Mammary epithelial cell (primary cell): ENCODE results near the gene FBXL20.

ENCODE experiments used
- EZH2 ChIP-seq: IDR thresholded peaks from 2 replicates; pipeline ENCODE4 v1.6.1; 2012; ENCODE audit warnings: low read length, inconsistent platforms, borderline replicate concordance
- TF ChIP-seq, protein P1 (sequence below), 2 donors: IDR thresholded peaks in 1 of 2; conservative IDR thresholded peaks in 1 of 2; 2 replicates each; pipeline ENCODE4 v1.5.1; 2011 to 2012; ENCODE audit warnings: inconsistent platforms in 2 of 2, low read length in 2 of 2, mild to moderate bottlenecking in 2 of 2, control low read depth in 1 of 2, low read depth in 1 of 2; ENCODE audit not compliant: insufficient read depth in 1 of 2; ENCODE audit errors: extremely low read depth in 1 of 2

DNA sequence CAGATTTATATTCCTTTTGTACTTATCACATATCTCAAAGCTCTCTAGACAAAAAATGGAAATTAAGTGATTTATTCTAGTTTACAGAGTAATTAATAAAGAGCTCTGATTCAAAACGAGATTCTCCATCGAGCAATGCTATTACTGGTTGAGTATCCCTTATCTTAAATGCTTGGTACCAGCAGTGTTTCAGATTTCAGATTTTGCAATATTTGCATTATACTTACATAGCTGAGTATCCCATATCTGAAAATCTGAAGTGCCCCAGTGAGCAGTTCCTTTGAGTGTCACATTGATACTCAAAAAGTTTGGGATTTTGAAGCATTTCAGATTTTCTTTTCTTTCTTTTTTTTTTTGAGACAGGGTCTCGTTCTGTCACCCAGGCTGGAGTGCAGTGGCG, 118.3 kb downstream of the FBXL20 start:
- TF ChIP-seq, protein P1, sequence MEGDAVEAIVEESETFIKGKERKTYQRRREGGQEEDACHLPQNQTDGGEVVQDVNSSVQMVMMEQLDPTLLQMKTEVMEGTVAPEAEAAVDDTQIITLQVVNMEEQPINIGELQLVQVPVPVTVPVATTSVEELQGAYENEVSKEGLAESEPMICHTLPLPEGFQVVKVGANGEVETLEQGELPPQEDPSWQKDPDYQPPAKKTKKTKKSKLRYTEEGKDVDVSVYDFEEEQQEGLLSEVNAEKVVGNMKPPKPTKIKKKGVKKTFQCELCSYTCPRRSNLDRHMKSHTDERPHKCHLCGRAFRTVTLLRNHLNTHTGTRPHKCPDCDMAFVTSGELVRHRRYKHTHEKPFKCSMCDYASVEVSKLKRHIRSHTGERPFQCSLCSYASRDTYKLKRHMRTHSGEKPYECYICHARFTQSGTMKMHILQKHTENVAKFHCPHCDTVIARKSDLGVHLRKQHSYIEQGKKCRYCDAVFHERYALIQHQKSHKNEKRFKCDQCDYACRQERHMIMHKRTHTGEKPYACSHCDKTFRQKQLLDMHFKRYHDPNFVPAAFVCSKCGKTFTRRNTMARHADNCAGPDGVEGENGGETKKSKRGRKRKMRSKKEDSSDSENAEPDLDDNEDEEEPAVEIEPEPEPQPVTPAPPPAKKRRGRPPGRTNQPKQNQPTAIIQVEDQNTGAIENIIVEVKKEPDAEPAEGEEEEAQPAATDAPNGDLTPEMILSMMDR (conservative IDR thresholded peaks at IDR 0.05 in 1 of 2, IDR thresholded peaks at IDR 0.05 in 1 of 2; ENCODE audit: extremely low read depth in 1 of 2, insufficient read depth in 1 of 2, low read depth in 1 of 2, low read length in 2 of 2): no peak
- no peak for TF ChIP-seq EZH2
